Stimulated activated naive CD8-positive, alpha-beta T cell treated with anti-CD3 and anti-CD28 coated beads, Interleukin-15, Interleukin-2, amounts not matched to agents 100 ng/mL and 50 ng/mL, for 24 hours (primary cell): ENCODE data around the gene IYD.

Experiments
- H3K27ac Mint-ChIP-seq: one replicate; pipeline ENCODE4 v1.8.0; 2021; ENCODE audit warnings: mild to moderate bottlenecking, mixed read lengths
- H3K27me3 Mint-ChIP-seq: one replicate; pipeline ENCODE4 v1.8.0; 2021; ENCODE audit warnings: mixed read lengths
- H3K36me3 Mint-ChIP-seq: one replicate; pipeline ENCODE4 v1.8.0; 2021; ENCODE audit warnings: low read depth, mixed read lengths
- H3K4me1 Mint-ChIP-seq: one replicate; pipeline ENCODE4 v1.8.0; 2021; ENCODE audit warnings: low read depth, mixed read lengths
- H3K4me3 Mint-ChIP-seq: one replicate; pipeline ENCODE4 v1.8.0; 2021; ENCODE audit warnings: mild to moderate bottlenecking, mixed read lengths
- H3K9me3 Mint-ChIP-seq: one replicate; pipeline ENCODE4 v1.8.0; 2021; ENCODE audit warnings: mixed read lengths

IYD gene

DNA sequence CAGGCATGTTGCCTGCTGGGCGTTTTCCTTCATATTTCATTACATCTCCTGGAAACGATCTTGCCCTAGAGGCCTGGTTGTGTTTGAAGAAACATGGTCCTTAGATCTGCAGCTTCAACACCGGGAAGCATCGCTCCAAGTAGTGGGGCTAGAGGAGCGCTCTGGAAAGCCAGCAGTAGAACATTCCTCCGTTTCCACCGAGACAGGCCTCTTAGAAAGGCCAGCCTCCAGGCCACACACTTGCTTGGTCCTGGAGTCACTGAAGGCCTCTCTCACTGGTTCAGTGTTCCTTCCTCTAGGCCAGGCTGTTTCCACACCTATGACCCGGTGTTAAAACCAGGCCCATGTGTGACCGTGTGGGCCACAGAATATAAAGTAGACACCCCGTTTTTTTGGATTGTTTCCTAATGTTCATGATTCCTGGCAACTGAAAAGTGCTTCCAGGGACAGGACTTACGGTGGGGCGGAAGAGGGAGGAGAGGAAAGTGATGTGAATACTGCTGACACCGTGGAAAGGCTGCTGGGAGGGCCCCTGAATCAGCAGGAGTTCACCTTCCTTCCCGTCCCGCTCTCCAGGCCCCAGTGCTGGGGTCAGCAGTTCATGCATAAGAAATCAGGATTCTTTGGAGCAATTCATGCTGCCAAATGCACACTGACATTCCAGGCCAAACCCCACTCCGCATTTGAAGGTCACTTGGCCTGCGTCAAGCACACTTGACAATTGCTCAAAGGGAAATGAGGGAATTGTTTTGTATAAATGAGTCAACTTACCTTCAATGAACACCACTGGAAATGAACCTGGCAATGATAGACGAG is 83.8 kb downstream of the IYD start:
- H3K36me3 Mint-ChIP-seq: no peaks in the 10 kb centered on the region
- H3K27ac Mint-ChIP-seq: no peak overlapping the region
- no peak overlapping the region for H3K4me3 Mint-ChIP-seq
- H3K27me3 Mint-ChIP-seq: no peaks in the 10 kb centered on the region
- H3K4me1 Mint-ChIP-seq: no peaks in the 10 kb centered on the region
- no peaks in the 10 kb centered on the region for H3K9me3 Mint-ChIP-seq

DNA sequence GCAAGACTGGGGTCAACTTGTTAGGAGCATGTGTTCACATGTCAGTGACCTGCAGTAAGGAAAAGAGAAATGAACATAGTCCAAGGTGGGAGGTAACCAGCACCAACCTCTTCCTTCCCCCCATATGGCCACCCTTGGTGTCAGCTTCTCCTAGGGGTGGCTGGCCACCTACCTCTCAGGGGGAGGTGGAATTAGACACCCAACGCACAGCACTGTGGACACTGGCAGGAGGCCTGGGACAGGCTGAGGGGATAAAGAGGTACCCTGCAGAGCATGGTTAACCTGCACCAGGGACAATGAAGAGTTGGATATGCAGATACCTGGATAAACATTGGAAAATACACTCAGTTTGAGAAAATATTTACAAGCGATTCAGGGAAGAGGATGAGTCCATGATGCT is 84.5 kb downstream of the IYD start:
- Mint-ChIP-seq H3K9me3 (no peaks in the 10 kb centered on the region), H3K36me3 (no peaks in the 10 kb centered on the region), H3K27me3 (no peaks in the 10 kb centered on the region), H3K4me1 (no peaks in the 10 kb centered on the region), H3K27ac (no peak overlapping the region), H3K4me3 (no peak overlapping the region)
